ENCODE data around the gene YY1.
"Not testable (repeated sequence)": the region's sequence is repeated elsewhere in the genome, so short reads cannot be mapped to it uniquely, and the experiment has no call there.

DNA sequence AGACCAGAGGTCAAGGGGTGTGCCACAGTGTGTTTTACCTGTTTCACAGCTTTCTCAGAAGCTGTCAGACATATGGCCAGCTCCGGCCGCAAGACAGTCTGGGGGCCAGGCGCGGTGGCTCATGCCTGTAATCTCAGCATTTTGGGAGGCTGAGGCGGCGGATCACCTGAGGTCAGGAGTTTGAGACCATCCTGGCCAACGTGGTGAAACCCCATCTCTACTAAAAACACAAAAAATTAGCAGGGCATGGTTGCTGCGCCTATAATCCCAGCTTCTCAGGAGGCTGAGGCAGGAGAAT, 49.0 kb downstream of the YY1 start:
- not testable (repeated sequence) for TF ChIP-seq POLR2A (IDR thresholded peaks at IDR 0.05)
- TF ChIP-seq, protein P1, sequence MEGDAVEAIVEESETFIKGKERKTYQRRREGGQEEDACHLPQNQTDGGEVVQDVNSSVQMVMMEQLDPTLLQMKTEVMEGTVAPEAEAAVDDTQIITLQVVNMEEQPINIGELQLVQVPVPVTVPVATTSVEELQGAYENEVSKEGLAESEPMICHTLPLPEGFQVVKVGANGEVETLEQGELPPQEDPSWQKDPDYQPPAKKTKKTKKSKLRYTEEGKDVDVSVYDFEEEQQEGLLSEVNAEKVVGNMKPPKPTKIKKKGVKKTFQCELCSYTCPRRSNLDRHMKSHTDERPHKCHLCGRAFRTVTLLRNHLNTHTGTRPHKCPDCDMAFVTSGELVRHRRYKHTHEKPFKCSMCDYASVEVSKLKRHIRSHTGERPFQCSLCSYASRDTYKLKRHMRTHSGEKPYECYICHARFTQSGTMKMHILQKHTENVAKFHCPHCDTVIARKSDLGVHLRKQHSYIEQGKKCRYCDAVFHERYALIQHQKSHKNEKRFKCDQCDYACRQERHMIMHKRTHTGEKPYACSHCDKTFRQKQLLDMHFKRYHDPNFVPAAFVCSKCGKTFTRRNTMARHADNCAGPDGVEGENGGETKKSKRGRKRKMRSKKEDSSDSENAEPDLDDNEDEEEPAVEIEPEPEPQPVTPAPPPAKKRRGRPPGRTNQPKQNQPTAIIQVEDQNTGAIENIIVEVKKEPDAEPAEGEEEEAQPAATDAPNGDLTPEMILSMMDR (IDR thresholded peaks at IDR 0.05), result not testable (repeated sequence)

All from uterus (tissue), 2 donors.